A549 (cell line): ENCODE results near the gene KAT2A. TPM values are rescaled to one million over a fixed set of nuclear protein-coding genes. Genes with fewer than 3 reads are reported as not detected.

ENCODE experiments used
- ATAC-seq, 2 experiments: fragments of 200-7000 bp in 1 of 2; fragments of >200 bp in 1 of 2; cut with Nextera tagmentation in 1 of 2; cut with Tn5 transposase in 1 of 2; 3 replicates each; pipeline versions ENCODE4 v1.8.0 to v1.9.1; 2018 to 2020; ENCODE audit warnings: mild to moderate bottlenecking in 1 of 2, moderate library complexity in 1 of 2
- CTCF ChIA-PET: fragments of 300-600 bp; sonication (Branson Sonifier 250); formaldehyde crosslinking; extraction: SDS; loops from one replicate; lab custom pipeline; 2021; ENCODE audit warnings: antibody characterized with exemption, inconsistent platforms; lab: Yijun Ruan, JAX
- POLR2A ChIA-PET: fragments of 350-600 bp; formaldehyde crosslinking; extraction: SDS; loops from one replicate; lab custom pipeline; 2021; ENCODE audit warnings: antibody characterized with exemption, inconsistent platforms; lab: Yijun Ruan, JAX
- DNase-seq, 2 experiments: peaks; one replicate each; pipeline versions ENCODE4 v3.0.0 to v3.0.0-alpha.2; 2011 to 2016; ENCODE audit warnings: low read depth in 1 of 2, low spot score in 1 of 2
- FAIRE-seq: peaks from 2 replicates; lab custom pipeline; 2011; peaks lifted over from hg19 to GRCh38; lab: Jason Lieb, UNC
- H3K27ac ChIP-seq, 2 experiments: fragments of >200 bp; sonication (Bioruptor Twin); formaldehyde crosslinking; 3 replicates each; pipeline ENCODE4 v1.5.1; 2016 to 2017
- H3K4me1 ChIP-seq: fragments of >200 bp; sonication (Bioruptor Twin); formaldehyde crosslinking; 3 replicates; pipeline ENCODE4 v1.6.1; 2016
- H3K4me2 ChIP-seq: fragments of >200 bp; sonication (Bioruptor Twin); formaldehyde crosslinking; 3 replicates; pipeline ENCODE4 v1.6.1; 2016
- H3K4me3 ChIP-seq: fragments of >200 bp; sonication (Bioruptor Twin); formaldehyde crosslinking; 3 replicates; pipeline ENCODE4 v1.5.1; 2016
- H3K9me3 ChIP-seq: fragments of >200 bp; sonication (Bioruptor Twin); formaldehyde crosslinking; 3 replicates; pipeline ENCODE4 v1.6.1; 2016
- ATOH8 ChIP-seq: fragments of 250-450 bp; sonication (Bioruptor Pico); IDR thresholded peaks from 2 replicates; pipeline ENCODE4 v1.5.0; 2020; ENCODE audit warnings: low read depth, mild to moderate bottlenecking, moderate library complexity
- BHLHE40 ChIP-seq: IDR thresholded peaks from 2 replicates; pipeline ENCODE4 v1.6.1; 2012; ENCODE audit warnings: low read depth, low read length, inconsistent platforms
- CEBPB ChIP-seq, 2 experiments: fragments of >200 bp in 1 of 2; sonication (Bioruptor Twin) in 1 of 2; formaldehyde crosslinking in 1 of 2; IDR thresholded peaks; 2 replicates each; pipeline ENCODE4 v1.6.1; 2012 to 2016
- CHD4 ChIP-seq: fragments of 200-600 bp; sonication (generic); IDR thresholded peaks from 2 replicates; pipeline ENCODE4 v1.6.1; 2016; ENCODE audit warnings: antibody characterized with exemption, mild to moderate bottlenecking, borderline replicate concordance
- EHMT2 ChIP-seq: fragments of 200-600 bp; sonication (generic); IDR thresholded peaks from 2 replicates; pipeline ENCODE4 v1.6.1; 2016; ENCODE audit warnings: antibody characterized with exemption, low read depth, mild to moderate bottlenecking, moderate library complexity
- ELK1 ChIP-seq: fragments of 150-350 bp; IDR thresholded peaks from 2 replicates; pipeline ENCODE4 v1.6.1; 2014; ENCODE audit warnings: low read depth, mild to moderate bottlenecking, low read length
- ESRRA ChIP-seq: fragments of 150-350 bp; IDR thresholded peaks from 2 replicates; pipeline ENCODE4 v1.6.1; 2014; ENCODE audit warnings: mild to moderate bottlenecking, low read length, borderline replicate concordance
- FOSL2 ChIP-seq, 2 experiments: fragments of 450-650 bp in 1 of 2; fragments of >200 bp in 1 of 2; sonication (Bioruptor Twin) in 1 of 2; formaldehyde crosslinking; IDR thresholded peaks; 2 replicates each; pipeline versions ENCODE4 v1.5.0 to v1.6.1; 2016 to 2020; ENCODE audit warnings: mild to moderate bottlenecking in 1 of 2, moderate library complexity in 1 of 2
- GATA3 ChIP-seq: IDR thresholded peaks from 2 replicates; pipeline ENCODE4 v1.6.1; 2012; ENCODE audit warnings: borderline replicate concordance
- KDM1A ChIP-seq: fragments of 200-600 bp; sonication (generic); IDR thresholded peaks from 2 replicates; pipeline ENCODE4 v1.6.1; 2016; ENCODE audit warnings: low read depth, mild to moderate bottlenecking
- KDM5A ChIP-seq: fragments of 200-600 bp; sonication (generic); IDR thresholded peaks from 2 replicates; pipeline ENCODE4 v1.6.1; 2016; ENCODE audit warnings: antibody characterized with exemption, mild to moderate bottlenecking
- MAFK ChIP-seq: fragments of 450-650 bp; IDR thresholded peaks from 2 replicates; pipeline ENCODE4 v1.6.1; 2014; ENCODE audit not compliant: partially characterized antibody
- MAZ ChIP-seq: fragments of 150-350 bp; IDR thresholded peaks from 2 replicates; pipeline ENCODE4 v1.6.1; 2014; ENCODE audit warnings: antibody characterized with exemption, low read depth, low read length, borderline replicate concordance
- MYC ChIP-seq: IDR thresholded peaks from 2 replicates; pipeline ENCODE4 v1.6.1; 2012; ENCODE audit warnings: mild to moderate bottlenecking, inconsistent platforms, low read length, improper control_type of control experiment, borderline replicate concordance
- NR3C1 ChIP-seq: fragments of >200 bp; sonication (Bioruptor Twin); formaldehyde crosslinking; IDR thresholded peaks from 3 replicates; pipeline ENCODE4 v1.6.1; 2017
- RFX5 ChIP-seq: fragments of 450-650 bp; IDR thresholded peaks from 2 replicates; pipeline ENCODE4 v1.7.1; 2014; ENCODE audit warnings: antibody characterized with exemption, mild to moderate bottlenecking, moderate library complexity
- SMC3 ChIP-seq: fragments of >200 bp; sonication (Bioruptor Twin); formaldehyde crosslinking; IDR thresholded peaks from 3 replicates; pipeline ENCODE4 v1.6.1; 2018; ENCODE audit warnings: inconsistent platforms
- TP53 ChIP-seq: fragments of 250-450 bp; sonication (Bioruptor Pico); IDR thresholded peaks from 2 replicates; pipeline ENCODE4 v1.5.0; 2021; ENCODE audit warnings: mild to moderate bottlenecking, moderate library complexity
- WGBS: methylation state at CpG from one replicate; pipeline ENCODE4 v1.1.6; 2017; ENCODE audit errors: missing lambda C conversion rate; 5-methylcytosine and 5-hydroxymethylcytosine counted together
- polyA plus RNA-seq, 4 experiments: library from polyadenylated mRNA; depleted of rRNA in 3 of 4; stranded (reverse); fragments of >200 nt; fragmentation: RNase III in 1 of 4; extraction: RNeasy Plus Mini Kit Qiagen cat#74134 plus additional on column Dnase treatment in 1 of 4; gene quantifications; 2 replicates in 3 of 4; 3 replicates in 1 of 4; pipeline ENCODE4 v1.2.3, GENCODE V29; 2011 to 2017
- TF ChIP-seq, protein P1 (sequence below): fragments of 250-450 bp; sonication (Bioruptor Pico); IDR thresholded peaks from 2 replicates; pipeline ENCODE4 v1.5.0; 2021; ENCODE audit warnings: mild to moderate bottlenecking, moderate library complexity, borderline replicate concordance

KAT2A gene
- polyA plus RNA-seq, 2 of the 4 experiments (the other 2 are of a cell fraction): 42.2 to 68.1 TPM

- ATAC-seq (no peak), DNase-seq (no peak), FAIRE-seq (no peak)
- TF ChIP-seq, protein P1, sequence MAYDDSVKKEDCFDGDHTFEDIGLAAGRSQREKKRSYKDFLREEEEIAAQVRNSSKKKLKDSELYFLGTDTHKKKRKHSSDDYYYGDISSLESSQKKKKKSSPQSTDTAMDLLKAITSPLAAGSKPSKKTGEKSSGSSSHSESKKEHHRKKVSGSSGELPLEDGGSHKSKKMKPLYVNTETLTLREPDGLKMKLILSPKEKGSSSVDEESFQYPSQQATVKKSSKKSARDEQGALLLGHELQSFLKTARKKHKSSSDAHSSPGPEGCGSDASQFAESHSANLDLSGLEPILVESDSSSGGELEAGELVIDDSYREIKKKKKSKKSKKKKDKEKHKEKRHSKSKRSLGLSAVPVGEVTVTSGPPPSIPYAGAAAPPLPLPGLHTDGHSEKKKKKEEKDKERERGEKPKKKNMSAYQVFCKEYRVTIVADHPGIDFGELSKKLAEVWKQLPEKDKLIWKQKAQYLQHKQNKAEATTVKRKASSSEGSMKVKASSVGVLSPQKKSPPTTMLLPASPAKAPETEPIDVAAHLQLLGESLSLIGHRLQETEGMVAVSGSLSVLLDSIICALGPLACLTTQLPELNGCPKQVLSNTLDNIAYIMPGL (CRISPR knock-in tag): no peak
- no peak for TF ChIP-seq ESRRA
- Histone ChIP-seq H3K27ac (no peak overlapping the region), H3K4me3 (no peak overlapping the region), H3K4me2 (no peak overlapping the region), H3K4me1 (peaks cover 11% of the 10 kb centered on the region; the same call in 1 of the 3 replicates), H3K9me3 (no peaks in the 10 kb centered on the region)
- ChIA-PET POLR2A (no interaction called here), CTCF (interaction anchor here (1.0 to 39.5 kb wide), 9 partner anchors 9 to 207 kb away, joined by 3 to 658 read pairs (median 4); partner anchors contain the start of genes CNP, DNAJC7, NKIRAS2 and ZNF385C)
- WGBS: 82% methylated on average over 11 of the region's 11 CpGs
Observed at GRCh38 chr17:42111265-42111636, 9.9 kb downstream of the KAT2A start.

- ChIA-PET POLR2A (interaction anchor here (0.7 kb wide), 1 partner anchor 61 kb away, joined by 5 read pairs; no protein-coding TSS in a partner anchor), CTCF (interaction anchor here (1.0 to 39.5 kb wide), 8 partner anchors 4 to 207 kb away, joined by 3 to 658 read pairs (median 237); partner anchors contain the start of genes CNP, DHX58, DNAJC7 and KAT2A)
- ATAC-seq: no peak
- Histone ChIP-seq H3K4me1 (peaks cover 11% of the 10 kb centered on the region; the same call in 1 of the 3 replicates), H3K4me2 (no peak overlapping the region), H3K27ac (no peak overlapping the region), H3K4me3 (no peak overlapping the region), H3K9me3 (no peaks in the 10 kb centered on the region)
- no peak for TF ChIP-seq RFX5
- TF ChIP-seq MAZ: no peak
- no peak for TF ChIP-seq TP53 (CRISPR knock-in tag)
- TF ChIP-seq FOSL2 (IDR thresholded peaks at IDR 0.05): no peak
- TF ChIP-seq FOSL2 (CRISPR knock-in tag; IDR thresholded peaks at IDR 0.05): no peak
- TF ChIP-seq KDM5A: no peak
- TF ChIP-seq MYC: no peak
- no peak for TF ChIP-seq CHD4
- TF ChIP-seq MAFK: no peak
- TF ChIP-seq SMC3: no peak
- TF ChIP-seq GATA3: no peak
- TF ChIP-seq KDM1A: no peak
- TF ChIP-seq NR3C1: no peak
- TF ChIP-seq ELK1: no peak
- TF ChIP-seq EHMT2: no peak
- TF ChIP-seq ATOH8 (CRISPR knock-in tag): no peak
- DNase-seq: no peak
- no peak for FAIRE-seq
- WGBS: 84% methylated on average over 18 of the region's 18 CpGs
Observed at GRCh38 chr17:42110301-42111264, 10.6 kb downstream of the KAT2A start.

DNA sequence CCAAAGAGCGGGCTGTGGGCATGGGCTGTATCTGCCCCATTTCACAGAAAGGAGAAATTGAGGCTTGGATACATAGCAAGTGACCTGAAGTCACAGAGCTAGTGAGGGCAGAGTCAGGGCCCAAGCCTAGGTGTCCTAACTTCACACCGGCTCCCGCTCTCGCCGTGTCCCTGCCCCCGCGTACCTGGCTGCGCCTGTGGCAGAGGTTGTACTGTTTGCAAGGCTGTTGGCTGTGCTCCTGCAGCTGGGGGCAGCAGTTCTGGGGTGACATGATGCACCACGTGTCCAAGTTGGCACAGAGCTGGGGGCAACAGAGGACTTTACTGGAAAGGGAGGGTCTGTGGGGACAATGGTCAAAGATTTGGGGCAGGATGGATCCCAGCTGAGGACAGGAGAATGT, 12.1 kb downstream of the KAT2A start:
- Histone ChIP-seq H3K4me3 (no peak overlapping the region), H3K9me3 (no peaks in the 10 kb centered on the region), H3K4me2 (no peak overlapping the region), H3K27ac (no peak overlapping the region), H3K4me1 (peaks cover 11% of the 10 kb centered on the region; the same call in 1 of the 3 replicates)
- TF ChIP-seq BHLHE40: no peak
- no peak for TF ChIP-seq CEBPB (IDR thresholded peaks at IDR 0.05)
- no peak for DNase-seq
- CTCF ChIA-PET: interaction anchor here (0.6 to 39.5 kb wide), 11 partner anchors 5 to 275 kb away, joined by 3 to 658 read pairs (median 4); partner anchors contain the start of genes CNP, DHX58, DNAJC7 and KAT2A
- 92% methylated on average over 9 of the region's 9 CpGs for WGBS
- no peak for FAIRE-seq
- POLR2A ChIA-PET: interaction anchor here (1.1 kb wide), 1 partner anchor 92 kb away, joined by 3 read pairs; the partner anchor contains the start of gene DNAJC7
- ATAC-seq: no peak
